Stimulated activated CD8-positive, alpha-beta memory T cell treated with anti-CD3 and anti-CD28 coated beads, Interleukin-4, amount 100 ng/mL, for 48 hours (primary cell): ENCODE data around the gene BRMS1L.
"Not testable (repeated sequence)": the region's sequence is repeated elsewhere in the genome, so short reads cannot be mapped to it uniquely, and the experiment has no call there.

Experiments used
- DNase-seq: peaks from one replicate; pipeline ENCODE4 v3.0.0-alpha.2; 2020

BRMS1L gene, protein sequence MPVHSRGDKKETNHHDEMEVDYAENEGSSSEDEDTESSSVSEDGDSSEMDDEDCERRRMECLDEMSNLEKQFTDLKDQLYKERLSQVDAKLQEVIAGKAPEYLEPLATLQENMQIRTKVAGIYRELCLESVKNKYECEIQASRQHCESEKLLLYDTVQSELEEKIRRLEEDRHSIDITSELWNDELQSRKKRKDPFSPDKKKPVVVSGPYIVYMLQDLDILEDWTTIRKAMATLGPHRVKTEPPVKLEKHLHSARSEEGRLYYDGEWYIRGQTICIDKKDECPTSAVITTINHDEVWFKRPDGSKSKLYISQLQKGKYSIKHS

DNA sequence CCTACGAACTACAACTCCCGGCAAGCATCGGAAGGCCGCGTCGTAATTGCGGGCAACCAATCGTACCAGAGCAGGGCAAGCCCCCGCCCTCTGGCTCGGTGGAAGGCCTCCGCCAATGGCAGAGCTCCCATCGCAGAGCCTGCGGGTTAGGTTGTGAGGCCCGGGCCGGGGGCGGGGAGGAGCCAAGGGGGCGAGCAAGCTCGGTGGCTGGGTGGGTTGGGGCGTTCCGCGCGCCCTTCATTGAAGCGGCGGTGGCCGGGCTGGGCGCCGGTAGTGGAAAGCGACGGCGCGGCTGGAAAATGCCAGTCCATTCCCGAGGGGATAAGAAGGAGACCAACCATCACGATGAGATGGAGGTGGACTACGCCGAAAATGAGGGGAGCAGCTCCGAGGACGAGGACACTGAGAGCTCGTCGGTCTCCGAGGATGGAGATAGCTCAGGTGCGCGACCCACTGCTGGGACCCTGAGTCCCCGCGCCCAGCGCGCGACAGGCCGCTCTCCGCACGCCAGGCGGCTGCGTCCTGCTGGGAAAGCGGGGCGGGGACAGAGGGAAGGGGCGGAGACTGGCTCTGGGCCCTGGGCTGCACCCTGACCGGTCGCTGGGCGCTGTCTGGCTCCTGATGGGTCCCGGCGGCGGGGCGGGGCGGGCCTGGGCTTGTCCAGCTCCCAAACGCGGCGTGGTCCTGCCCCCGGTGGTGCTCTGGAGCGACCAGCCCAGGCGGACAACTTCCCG is at the start of gene BRMS1L:
TSS of gene BRMS1L (plus strand) at position 121 of the 734 bp plus-strand sequence. CDS start at position 300, 179 bp downstream.
- DNase-seq: peak; percentile 97

- DNase-seq: no peak
Measured at GRCh38 chr14:35776823-35777222, 49.3 kb upstream of the BRMS1L start.

- DNase-seq: not testable (repeated sequence)
Measured at GRCh38 chr14:35777550-35777949, 48.6 kb upstream of the BRMS1L start.

- DNase-seq: no peak
Measured at GRCh38 chr14:35779368-35779767, 46.8 kb upstream of the BRMS1L start.

DNA sequence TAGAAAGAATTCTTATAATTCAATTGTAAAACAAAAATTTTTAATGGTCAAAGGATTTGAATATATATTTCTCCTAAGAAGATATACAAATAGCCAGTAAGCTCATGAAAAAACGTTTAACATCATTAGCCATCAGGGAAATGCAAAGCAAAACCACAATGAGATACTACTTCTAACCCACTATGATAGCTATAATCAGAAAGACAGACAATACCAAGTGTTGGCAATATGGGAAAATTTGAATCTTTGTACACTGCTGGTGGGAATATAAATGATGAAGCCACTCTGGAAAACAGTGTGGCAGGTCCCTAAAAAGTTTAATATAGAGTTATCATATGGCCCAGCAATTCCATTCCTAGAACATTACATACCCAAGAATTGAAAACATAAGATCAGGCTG is 42.4 kb upstream of the BRMS1L start:
- DNase-seq: no peak

GRCh38 chr14:35786856-35787255 is 39.3 kb upstream of the BRMS1L start:
- no peak for DNase-seq

DNA sequence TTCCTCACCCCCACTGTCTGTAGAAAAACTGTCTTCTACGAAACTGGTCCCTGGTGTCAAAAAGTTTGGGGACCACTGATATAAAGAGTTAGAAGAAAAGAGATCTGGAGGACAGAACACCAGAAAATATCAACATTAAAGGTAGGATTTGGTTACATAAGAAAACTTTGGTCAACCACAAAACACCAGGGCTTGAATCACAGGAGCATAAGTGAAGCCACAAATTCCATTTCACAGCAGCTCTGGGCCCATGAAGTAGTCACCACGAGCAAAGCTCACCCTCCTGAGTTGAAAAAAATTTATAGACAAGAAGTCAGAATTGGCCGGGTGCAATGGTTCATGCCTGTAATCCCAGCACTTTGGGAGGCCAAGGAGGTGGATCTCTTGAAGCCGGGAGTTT is 36.5 kb upstream of the BRMS1L start:
- no peak for DNase-seq

- no peak for DNase-seq
Measured at GRCh38 chr14:35797796-35798195, 28.3 kb upstream of the BRMS1L start.

DNA sequence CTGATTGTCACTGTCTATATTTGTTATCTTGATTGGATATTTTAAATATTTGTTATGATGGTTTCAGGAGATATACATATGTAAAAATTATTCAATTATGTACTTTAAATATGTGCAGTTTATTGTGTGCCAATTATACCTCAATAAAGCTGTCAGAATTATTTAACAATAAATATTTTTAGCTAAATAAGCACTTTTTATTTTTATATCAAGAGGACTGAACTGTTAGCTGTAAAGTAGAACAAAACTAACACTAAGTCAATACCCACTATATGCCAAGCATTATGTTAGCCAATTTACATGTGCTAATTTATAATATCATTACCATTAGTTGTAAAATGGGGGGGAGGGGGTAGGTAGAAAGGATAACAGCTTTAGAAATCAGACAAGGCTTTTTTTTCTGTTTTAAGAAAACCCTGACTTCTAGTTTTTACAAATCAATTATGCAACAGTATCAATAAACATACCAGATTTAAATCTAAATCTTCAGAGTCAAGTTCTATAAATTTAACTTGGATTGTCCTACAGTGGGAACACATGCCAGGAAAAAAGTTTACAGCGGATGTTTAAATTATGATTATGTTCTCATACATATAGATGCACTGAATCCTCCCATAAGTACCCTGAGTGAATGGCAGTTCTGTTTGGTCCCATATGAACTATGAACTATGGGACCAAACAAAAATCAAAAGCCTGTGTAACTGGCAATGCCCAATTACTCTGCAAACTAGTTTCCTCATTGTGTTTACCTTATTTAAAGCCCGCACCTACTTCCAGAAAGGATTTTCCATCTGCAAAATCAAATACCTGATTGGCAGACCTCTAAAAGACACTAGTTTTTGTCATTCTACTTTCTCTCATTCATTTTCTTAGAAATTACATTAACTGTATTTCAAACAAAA is 19.9 kb upstream of the BRMS1L start:
- no peak for DNase-seq

DNA sequence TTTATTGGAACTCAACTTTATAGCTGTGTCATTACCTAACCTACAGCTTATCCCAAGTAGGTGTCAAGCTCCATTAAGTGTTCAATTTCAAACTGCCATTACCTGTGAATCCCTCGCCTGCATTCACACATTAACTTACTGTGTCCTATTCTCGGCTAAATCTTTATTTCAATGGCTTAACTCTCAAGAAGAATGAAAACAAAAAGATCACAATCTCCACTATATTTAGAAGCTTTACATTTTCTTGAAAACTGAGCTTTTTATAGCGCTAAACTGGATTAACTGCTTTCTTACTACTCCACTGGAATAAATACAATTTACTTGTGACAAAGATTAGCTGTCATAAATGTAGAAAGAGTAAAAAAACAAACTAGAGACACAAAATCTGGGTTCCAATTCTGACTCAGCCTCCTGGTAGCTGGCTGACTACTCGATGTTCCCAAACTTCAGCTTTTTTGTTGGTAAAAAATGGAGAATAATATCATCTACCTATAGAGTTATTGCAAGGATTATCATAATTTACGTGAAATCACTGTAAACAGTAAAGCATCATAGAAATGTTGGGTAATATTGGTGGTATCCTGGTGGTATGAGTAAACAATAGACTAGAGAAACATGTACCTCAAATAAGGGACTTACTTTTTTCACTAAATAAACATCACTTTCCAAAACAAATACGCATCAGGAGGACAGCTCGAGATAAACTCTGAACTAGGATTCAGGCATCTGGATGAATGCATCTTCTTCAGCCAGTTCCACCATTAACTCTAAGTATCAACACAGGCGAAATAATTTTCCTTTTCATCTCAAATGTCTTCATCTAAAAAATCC is 18.8 kb upstream of the BRMS1L start:
- DNase-seq: no peak

- peak; percentile 46 for DNase-seq
Measured at GRCh38 chr14:35808076-35808637, 18.0 kb upstream of the BRMS1L start.

GRCh38 chr14:35808638-35809563 is 17.2 kb upstream of the BRMS1L start, which contains the start of gene RALGAPA1:
Gene RALGAPA1 (minus strand): TSS chr14:35809295. CDS start chr14:35808835, 460 bp downstream.
- DNase-seq: peak; percentile 93

DNA sequence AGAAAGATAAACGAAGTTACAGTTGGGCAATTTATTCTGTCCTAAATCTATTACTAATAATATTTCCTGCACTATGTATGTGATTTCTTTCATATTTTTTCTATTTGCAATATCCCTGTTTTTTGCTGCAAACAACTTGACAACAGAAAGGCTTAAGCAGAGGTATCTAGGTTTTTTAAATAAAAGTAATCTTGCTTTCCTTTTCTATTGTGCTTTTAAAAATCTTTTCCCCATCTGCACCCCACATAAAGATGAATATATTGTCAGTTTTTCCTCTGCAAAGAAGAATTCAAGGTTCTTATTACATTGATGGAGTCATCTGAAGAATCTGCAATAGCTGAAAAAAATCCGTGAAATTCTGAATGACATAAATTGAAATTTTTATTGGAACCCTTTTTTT is 16.5 kb upstream of the BRMS1L start:
- DNase-seq: no peak

GRCh38 chr14:35810963-35811362 is 15.2 kb upstream of the BRMS1L start:
- no peak for DNase-seq

DNA sequence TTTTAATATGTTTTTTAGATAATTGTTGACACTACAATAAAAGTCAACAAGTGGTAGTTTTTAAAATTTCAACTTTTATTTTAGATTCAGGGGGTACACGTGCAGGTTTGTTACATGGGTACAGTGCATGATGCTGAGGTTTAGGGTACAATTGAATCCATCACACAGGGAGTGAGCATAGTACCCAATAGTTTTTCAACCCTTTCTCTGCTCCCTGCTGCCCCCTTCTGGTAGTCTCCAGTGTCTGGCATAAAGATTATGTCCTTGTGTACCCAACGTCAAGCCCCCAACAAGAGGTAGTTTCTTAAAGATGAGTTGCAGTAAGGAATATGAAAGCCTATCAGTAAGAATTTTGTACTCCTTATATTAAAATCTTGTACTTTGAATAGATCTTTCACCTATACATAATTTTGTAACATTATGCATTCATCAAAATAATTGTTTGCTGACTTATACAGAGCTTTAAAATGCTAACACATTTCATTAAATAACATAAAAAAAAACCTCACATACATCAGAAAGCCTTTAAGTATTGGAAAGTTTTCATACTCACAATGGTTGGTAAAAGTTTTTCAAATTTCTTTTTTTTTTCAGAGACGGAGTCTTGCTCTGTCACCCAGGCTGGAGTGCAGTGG is 11.7 kb upstream of the BRMS1L start:
- peak; percentile 93 for DNase-seq

DNA sequence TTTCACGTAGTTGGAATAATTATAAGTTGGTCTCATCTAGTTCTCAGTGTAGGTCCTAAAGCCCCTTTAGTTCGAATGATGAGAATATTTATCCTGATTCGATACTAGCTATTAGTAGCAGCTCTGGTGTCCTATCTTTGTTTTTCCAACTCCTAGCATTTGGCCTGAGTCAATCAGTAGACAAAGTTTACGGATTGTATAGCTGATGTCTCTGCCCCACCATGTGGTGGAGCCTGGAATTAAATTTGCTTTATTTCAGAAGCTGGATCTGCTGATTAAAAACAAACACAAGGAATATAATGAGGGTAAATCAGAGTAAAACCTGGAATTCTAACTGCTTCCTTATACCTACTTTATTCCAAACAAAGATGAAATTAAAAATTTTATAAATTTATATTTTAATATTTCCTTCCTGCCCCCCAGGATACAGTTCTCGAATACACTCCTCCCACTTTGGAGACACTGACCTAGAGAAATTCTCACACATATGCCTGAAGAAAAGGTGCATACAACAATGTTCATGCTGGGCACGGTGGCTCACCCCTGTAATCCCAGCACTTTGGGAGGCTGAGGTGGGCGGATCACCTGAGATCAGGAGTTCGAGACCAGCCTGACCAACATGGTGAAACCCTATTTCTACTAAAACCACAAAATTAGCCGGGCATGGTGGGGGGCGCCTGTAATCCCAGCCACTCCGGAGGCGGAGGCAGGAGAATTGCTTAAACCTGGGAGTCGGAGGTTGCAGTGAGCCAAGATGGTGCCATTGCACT is 7.6 kb upstream of the BRMS1L start:
- DNase-seq: peak; percentile 36

DNA sequence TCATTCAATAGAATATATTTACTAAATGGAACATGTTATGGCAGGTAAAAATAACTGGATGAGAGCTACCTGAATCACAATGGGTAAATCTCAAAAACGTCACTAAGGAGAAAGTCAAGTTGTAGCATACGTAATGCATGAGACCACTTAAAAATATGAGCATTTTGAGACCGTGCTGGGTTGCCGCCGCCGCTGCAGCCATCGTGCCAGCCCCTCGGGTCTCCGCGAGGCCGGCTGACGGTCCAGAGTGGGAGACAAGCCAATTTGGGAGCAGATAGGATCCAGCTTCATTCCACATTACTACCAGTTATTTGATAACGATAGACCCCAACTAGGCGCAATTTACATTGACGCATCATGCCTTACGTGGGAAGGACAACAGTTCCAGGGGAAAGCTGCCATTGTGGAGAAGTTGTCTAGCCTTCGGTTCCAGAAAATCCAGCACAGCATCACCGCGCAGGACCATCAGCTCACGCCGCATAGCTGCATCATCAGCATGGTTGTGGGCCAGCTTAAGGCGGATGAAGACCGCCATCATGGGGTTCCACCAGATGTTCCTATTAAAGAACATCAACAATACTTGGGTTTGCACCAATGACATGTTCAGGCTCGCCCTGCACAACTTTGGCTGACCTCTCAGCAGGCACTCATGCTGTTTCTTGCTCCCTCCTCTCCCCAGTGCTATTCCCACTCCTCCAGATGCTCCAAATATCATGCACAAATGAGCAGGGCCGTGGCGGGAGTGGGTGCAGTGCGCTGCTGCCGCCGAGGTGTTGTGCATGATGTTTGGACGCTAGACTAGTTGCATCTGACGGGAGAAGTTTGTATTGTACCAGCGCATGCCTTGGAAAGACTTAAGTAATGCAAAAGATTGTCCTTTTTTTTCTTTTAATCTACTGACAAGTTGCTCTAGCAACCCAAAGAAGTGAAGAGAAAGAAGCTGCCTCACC is 6.3 kb upstream of the BRMS1L start:
- DNase-seq: no peak
